ENCODE data around the gene OR6K2.

The OR6K2 gene

DNA sequence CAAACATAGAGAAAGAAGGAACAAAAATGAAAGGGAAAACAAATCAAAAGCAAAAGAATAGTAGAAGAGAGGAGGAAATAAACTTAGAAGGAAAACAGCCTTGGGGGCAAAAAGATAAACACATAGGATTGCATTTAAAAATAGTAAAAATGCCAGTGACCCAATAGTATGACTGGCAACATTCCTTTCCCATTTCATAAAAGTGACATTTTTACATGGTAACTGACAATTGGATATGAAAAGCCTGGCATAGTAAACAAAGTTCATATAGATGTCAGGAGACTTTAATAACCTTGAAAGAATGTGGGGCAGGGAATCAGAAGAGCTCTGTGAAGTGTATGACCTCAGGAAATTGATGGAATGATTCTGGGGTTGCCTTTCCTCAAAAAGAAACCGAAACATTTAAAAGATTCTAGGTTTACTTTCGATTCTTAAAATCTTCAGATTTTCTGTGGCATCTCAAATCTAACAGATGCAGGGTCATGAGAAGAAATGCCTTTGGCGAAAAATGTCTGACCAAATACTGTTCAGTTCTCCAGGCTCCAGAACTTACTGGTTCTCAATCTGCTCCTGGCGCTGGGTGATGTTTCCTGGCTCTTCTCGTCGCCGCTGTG lies 47.6 kb downstream of the OR6K2 start:
- TF ChIP-seq SP7 (tag by site-specific recombination; IDR thresholded peaks at IDR 0.05): no peak
- no peak for TF ChIP-seq ZNF785 (tag by site-specific recombination; IDR thresholded peaks at IDR 0.05)
- no peak for TF ChIP-seq SP2 (tag by site-specific recombination; IDR thresholded peaks at IDR 0.05)
- no peak for TF ChIP-seq ZNF23 (tag by site-specific recombination; IDR thresholded peaks at IDR 0.05; ENCODE audit: borderline replicate concordance)
- no peak for TF ChIP-seq ZNF510 (tag by site-specific recombination; IDR thresholded peaks at IDR 0.05; ENCODE audit: insufficient replicate concordance)
- no peak for TF ChIP-seq ZBTB21 (tag by site-specific recombination; IDR thresholded peaks at IDR 0.05)
- TF ChIP-seq GLI4 (tag by site-specific recombination; IDR thresholded peaks at IDR 0.05): no peak
- no peak for TF ChIP-seq ZNF585B (tag by site-specific recombination; IDR thresholded peaks at IDR 0.05)
- TF ChIP-seq SCRT1 (tag by site-specific recombination; IDR thresholded peaks at IDR 0.05; ENCODE audit: borderline replicate concordance): no peak
- no peak for TF ChIP-seq ZNF610 (tag by site-specific recombination; IDR thresholded peaks at IDR 0.05; ENCODE audit: borderline replicate concordance)
- TF ChIP-seq, protein P1, sequence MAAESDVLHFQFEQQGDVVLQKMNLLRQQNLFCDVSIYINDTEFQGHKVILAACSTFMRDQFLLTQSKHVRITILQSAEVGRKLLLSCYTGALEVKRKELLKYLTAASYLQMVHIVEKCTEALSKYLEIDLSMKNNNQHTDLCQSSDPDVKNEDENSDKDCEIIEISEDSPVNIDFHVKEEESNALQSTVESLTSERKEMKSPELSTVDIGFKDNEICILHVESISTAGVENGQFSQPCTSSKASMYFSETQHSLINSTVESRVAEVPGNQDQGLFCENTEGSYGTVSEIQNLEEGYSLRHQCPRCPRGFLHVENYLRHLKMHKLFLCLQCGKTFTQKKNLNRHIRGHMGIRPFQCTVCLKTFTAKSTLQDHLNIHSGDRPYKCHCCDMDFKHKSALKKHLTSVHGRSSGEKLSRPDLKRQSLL (tag by site-specific recombination; IDR thresholded peaks at IDR 0.05): no peak
- no peak for TF ChIP-seq ZNF2 (tag by site-specific recombination; IDR thresholded peaks at IDR 0.05)
- TF ChIP-seq ZNF658 (tag by site-specific recombination; IDR thresholded peaks at IDR 0.05): no peak
- TF ChIP-seq ZNF391 (tag by site-specific recombination; IDR thresholded peaks at IDR 0.05; ENCODE audit: borderline replicate concordance, low read depth): no peak
- TF ChIP-seq, protein P2, sequence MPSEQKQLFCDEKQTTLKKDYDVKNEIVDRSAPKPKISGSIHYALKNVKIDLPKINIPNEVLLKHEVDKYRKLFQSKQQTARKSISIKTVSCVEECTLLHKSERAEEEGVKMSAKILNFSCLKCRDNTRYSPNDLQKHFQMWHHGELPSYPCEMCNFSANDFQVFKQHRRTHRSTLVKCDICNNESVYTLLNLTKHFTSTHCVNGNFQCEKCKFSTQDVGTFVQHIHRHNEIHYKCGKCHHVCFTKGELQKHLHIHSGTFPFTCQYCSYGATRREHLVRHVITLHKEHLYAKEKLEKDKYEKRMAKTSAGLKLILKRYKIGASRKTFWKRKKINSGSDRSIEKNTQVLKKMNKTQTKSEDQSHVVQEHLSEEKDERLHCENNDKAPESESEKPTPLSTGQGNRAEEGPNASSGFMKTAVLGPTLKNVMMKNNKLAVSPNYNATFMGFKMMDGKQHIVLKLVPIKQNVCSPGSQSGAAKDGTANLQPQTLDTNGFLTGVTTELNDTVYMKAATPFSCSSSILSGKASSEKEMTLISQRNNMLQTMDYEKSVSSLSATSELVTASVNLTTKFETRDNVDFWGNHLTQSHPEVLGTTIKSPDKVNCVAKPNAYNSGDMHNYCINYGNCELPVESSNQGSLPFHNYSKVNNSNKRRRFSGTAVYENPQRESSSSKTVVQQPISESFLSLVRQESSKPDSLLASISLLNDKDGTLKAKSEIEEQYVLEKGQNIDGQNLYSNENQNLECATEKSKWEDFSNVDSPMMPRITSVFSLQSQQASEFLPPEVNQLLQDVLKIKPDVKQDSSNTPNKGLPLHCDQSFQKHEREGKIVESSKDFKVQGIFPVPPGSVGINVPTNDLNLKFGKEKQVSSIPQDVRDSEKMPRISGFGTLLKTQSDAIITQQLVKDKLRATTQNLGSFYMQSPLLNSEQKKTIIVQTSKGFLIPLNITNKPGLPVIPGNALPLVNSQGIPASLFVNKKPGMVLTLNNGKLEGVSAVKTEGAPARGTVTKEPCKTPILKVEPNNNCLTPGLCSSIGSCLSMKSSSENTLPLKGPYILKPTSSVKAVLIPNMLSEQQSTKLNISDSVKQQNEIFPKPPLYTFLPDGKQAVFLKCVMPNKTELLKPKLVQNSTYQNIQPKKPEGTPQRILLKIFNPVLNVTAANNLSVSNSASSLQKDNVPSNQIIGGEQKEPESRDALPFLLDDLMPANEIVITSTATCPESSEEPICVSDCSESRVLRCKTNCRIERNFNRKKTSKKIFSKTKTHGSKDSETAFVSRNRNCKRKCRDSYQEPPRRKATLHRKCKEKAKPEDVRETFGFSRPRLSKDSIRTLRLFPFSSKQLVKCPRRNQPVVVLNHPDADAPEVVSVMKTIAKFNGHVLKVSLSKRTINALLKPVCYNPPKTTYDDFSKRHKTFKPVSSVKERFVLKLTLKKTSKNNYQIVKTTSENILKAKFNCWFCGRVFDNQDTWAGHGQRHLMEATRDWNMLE (tag by site-specific recombination; conservative IDR thresholded peaks at IDR 0.05; ENCODE audit: low read depth): no peak
- TF ChIP-seq, protein P3, sequence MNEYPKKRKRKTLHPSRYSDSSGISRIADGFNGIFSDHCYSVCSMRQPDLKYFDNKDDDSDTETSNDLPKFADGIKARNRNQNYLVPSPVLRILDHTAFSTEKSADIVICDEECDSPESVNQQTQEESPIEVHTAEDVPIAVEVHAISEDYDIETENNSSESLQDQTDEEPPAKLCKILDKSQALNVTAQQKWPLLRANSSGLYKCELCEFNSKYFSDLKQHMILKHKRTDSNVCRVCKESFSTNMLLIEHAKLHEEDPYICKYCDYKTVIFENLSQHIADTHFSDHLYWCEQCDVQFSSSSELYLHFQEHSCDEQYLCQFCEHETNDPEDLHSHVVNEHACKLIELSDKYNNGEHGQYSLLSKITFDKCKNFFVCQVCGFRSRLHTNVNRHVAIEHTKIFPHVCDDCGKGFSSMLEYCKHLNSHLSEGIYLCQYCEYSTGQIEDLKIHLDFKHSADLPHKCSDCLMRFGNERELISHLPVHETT (tag by site-specific recombination; IDR thresholded peaks at IDR 0.05): no peak
- Histone ChIP-seq H3K36me3 (ENCODE audit: control insufficient read depth in 2 of 2, insufficient read depth in 1 of 2, low read length in 2 of 2) (no peaks in the 10 kb centered on the region), H3K4me3 (ENCODE audit: low read depth, low read length) (no peak overlapping the region), H3K4me1 (ENCODE audit: control insufficient read depth, insufficient read depth, low read length) (no peaks in the 10 kb centered on the region), H3K9me3 (ENCODE audit: control insufficient read depth, insufficient read depth, low read depth, low read length) (no peaks in the 10 kb centered on the region), H3K27ac (ENCODE audit: extremely low read depth, low read depth, low read length) (no peak overlapping the region)
- ChIA-PET CTCF (no interaction called here), POLR2A (no interaction called here)
